Activated B cell treated with CpG ODN at 0.5 μM for 24 hours (primary cell): Measurements from ENCODE around the gene GBP6. TPM values are rescaled to one million over a fixed set of nuclear protein-coding genes. Genes with fewer than 3 reads are reported as not detected.
"Not testable (repeated sequence)": the region's sequence is repeated elsewhere in the genome, so short reads cannot be mapped to it uniquely, and the experiment has no call there.

Experiments
- ATAC-seq: fragments of 200-7000 bp; cut with Tn5 transposase; one replicate; pipeline ENCODE4 v1.10.0; 2021; ENCODE audit warnings: low read depth, mild to moderate bottlenecking, moderate library complexity
- CTCF ChIA-PET: fragments of 350-600 bp; sonication (Branson Sonifier 250); formaldehyde crosslinking; loops from one replicate; lab custom pipeline; 2021; ENCODE audit warnings: antibody characterized with exemption; lab: Charles Lee
- POLR2A ChIA-PET: fragments of 350-600 bp; sonication (Branson Sonifier 250); formaldehyde crosslinking; loops from one replicate; lab custom pipeline; 2021; ENCODE audit warnings: antibody characterized with exemption; lab: Charles Lee
- DNase-seq: peaks from one replicate; pipeline ENCODE4 v3.0.0; 2022
- H3K27ac Mint-ChIP-seq: one replicate; pipeline ENCODE4 v1.8.0; 2020; ENCODE audit warnings: mixed read lengths
- H3K27me3 Mint-ChIP-seq: one replicate; pipeline ENCODE4 v1.8.0; 2021; ENCODE audit warnings: mixed read lengths
- H3K36me3 Mint-ChIP-seq: one replicate; pipeline ENCODE4 v1.8.0; 2021; ENCODE audit warnings: low read depth, mixed read lengths
- H3K4me1 Mint-ChIP-seq: one replicate; pipeline ENCODE4 v1.8.0; 2021; ENCODE audit warnings: mixed read lengths
- H3K4me3 Mint-ChIP-seq: one replicate; pipeline ENCODE4 v1.8.0; 2020; ENCODE audit warnings: mild to moderate bottlenecking, mixed read lengths
- H3K9me3 Mint-ChIP-seq: one replicate; pipeline ENCODE4 v1.8.0; 2020; ENCODE audit warnings: mixed read lengths
- intact Hi-C: fragments of 100-400 bp; cut with micrococcal nuclease; formaldehyde crosslinking; loops from one replicate; pipeline ENCODE4 v1.15.1; 2024
- total RNA-seq: library from RNA; stranded (reverse); gene quantifications from 2 replicates; pipeline ENCODE4 v1.2.3, GENCODE V29; 2022
- TF ChIP-seq, protein P1 (sequence below): fragments of 200-600 bp; IDR thresholded peaks from one replicate; pipeline ENCODE4 v1.8.0; 2022; ENCODE audit warnings: antibody characterized with exemption, mild to moderate bottlenecking

GBP6 gene
- total RNA-seq, 1 donor from 2014 or later, result not detected

DNA sequence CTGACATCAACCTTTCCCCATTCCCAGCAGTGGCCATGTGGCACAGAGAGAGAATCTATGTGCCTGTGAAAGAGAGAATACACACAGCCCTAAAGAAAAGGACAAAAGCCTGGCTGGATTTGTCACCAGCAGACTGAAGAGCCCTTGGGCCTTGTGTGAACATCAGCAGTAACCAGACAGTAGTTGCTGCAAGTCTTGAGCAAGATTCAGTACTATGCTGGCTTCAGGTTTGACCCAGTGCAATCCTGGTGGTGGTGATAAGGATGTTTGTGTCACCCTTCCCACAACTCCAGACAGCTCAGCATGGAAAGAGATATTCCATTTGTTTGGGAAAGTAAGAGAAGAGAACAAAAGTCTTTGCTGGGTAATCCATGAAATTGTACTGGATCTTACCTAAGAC lies 28.4 kb upstream of the GBP6 start:
- Mint-ChIP-seq H3K4me1 (no peaks in the 10 kb centered on the region), H3K27me3 (no peaks in the 10 kb centered on the region), H3K27ac (no peak overlapping the region), H3K9me3 (peaks cover 4% of the 10 kb centered on the region), H3K36me3 (no peaks in the 10 kb centered on the region), H3K4me3 (no peak overlapping the region)
- DNase-seq, result no peak
- no peak for ATAC-seq
- CTCF ChIA-PET, result no interaction called here
- TF ChIP-seq, protein P1, sequence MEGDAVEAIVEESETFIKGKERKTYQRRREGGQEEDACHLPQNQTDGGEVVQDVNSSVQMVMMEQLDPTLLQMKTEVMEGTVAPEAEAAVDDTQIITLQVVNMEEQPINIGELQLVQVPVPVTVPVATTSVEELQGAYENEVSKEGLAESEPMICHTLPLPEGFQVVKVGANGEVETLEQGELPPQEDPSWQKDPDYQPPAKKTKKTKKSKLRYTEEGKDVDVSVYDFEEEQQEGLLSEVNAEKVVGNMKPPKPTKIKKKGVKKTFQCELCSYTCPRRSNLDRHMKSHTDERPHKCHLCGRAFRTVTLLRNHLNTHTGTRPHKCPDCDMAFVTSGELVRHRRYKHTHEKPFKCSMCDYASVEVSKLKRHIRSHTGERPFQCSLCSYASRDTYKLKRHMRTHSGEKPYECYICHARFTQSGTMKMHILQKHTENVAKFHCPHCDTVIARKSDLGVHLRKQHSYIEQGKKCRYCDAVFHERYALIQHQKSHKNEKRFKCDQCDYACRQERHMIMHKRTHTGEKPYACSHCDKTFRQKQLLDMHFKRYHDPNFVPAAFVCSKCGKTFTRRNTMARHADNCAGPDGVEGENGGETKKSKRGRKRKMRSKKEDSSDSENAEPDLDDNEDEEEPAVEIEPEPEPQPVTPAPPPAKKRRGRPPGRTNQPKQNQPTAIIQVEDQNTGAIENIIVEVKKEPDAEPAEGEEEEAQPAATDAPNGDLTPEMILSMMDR, result no peak
- intact Hi-C loops, result no loop called here
- POLR2A ChIA-PET, result no interaction called here

DNA sequence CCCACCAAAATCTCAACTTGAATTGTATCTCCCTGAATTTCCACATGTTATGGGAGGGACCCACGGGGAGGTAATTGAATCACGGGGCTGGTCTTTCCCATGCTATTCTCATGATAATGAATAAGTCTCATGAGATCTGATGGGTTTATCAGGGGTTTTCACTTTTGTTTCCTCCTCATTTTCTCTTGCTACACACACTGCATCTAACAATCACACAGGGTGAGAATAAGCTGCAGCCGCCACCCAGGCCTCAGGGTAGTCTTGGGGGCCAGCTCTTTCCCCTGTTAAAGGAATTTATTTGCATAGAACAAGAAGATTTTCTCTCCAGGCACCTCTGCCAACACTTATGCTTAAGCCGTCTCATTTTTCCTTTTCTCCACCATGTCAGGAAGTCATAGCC lies 26.0 kb upstream of the GBP6 start:
- TF ChIP-seq, protein P1, result no peak
- no peak for DNase-seq
- Mint-ChIP-seq H3K27me3 (no peaks in the 10 kb centered on the region), H3K4me1 (no peaks in the 10 kb centered on the region), H3K36me3 (no peaks in the 10 kb centered on the region), H3K4me3 (no peak overlapping the region), H3K9me3 (peaks cover 2% of the 10 kb centered on the region), H3K27ac (no peak overlapping the region)
- intact Hi-C loops, result no loop called here
- ChIA-PET CTCF (interaction anchor here (1.7 kb wide), 1 partner anchor 20 kb away, joined by 3 read pairs; no protein-coding TSS in a partner anchor), POLR2A (no interaction called here)
- ATAC-seq, result no peak

DNA sequence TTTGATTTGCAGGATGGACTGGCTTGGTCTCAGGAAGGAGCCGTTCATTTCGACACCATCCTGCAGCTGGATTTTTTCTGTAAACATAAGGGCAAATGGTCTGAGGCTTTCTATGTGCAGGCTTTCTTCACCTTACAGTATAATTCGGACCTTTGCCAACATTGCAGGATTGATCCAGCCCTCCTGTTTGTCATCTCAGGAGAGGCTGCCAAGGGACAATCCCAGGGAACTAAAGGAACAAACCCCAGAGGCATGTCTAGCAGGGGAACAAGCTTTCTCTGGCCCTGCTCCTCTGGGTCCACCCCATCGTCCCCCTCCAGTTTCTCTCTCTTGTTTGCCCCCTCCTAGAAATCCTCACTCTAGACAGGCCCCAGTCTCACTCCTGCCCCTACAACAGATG lies 24.8 kb upstream of the GBP6 start:
- Mint-ChIP-seq H3K9me3 (peaks cover 2% of the 10 kb centered on the region), H3K4me3 (no peak overlapping the region), H3K27me3 (no peaks in the 10 kb centered on the region), H3K36me3 (no peaks in the 10 kb centered on the region), H3K4me1 (no peaks in the 10 kb centered on the region), H3K27ac (no peak overlapping the region)
- no peak for ATAC-seq
- DNase-seq, result no peak
- ChIA-PET CTCF (interaction anchor here (1.7 kb wide), 1 partner anchor 19 kb away, joined by 3 read pairs; no protein-coding TSS in a partner anchor), POLR2A (no interaction called here)
- intact Hi-C loops, result no loop called here
- TF ChIP-seq, protein P1, result no peak

DNA sequence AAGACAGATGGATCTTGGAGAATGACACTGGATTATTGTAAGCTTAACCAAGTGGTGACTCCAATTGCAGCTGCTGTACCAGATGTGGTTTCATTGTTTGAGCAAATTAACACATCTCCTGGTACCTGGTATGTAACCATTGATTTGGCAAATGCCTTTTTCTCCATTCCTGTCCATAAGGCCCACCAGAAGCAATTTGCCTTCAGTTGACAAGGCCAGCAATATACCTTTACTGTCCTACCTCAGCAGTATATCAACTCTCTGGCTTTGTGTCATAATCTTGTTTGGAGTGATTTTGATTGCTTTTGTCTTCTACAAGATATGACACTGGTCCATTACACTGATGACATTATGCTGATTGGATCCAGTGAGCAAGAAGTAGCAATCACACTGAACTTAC lies 18.4 kb upstream of the GBP6 start:
- POLR2A ChIA-PET, intact Hi-C loops, H3K36me3 Mint-ChIP-seq, H3K27me3 Mint-ChIP-seq, ATAC-seq, H3K27ac Mint-ChIP-seq, CTCF ChIA-PET, H3K9me3 Mint-ChIP-seq, H3K4me1 Mint-ChIP-seq, DNase-seq, H3K4me3 Mint-ChIP-seq: not testable (repeated sequence)

DNA sequence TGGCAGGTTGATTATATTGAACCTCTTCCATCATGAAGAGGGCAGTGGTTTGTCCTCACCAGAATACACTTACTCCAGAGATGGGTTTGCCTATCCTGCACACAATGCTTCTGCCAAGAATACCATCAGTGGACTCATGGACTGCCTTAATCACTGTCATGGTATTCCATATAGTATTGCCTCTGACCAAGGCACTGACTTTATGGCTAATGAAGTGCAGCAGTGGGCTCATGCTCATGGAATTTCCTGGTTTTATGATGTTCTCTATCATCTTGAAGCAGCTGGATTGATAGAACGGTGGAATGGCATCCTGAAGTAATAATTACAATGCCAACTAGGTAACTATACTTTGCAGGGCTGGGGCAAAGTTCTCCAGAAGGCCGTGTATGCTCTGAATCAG lies 16.6 kb upstream of the GBP6 start:
- peaks cover 2% of the 10 kb centered on the region for H3K9me3 Mint-ChIP-seq
- DNase-seq (no peak), ATAC-seq (no peak)
- no peak overlapping the region for H3K4me3 Mint-ChIP-seq
- TF ChIP-seq, protein P1, result no peak
- intact Hi-C loops, result no loop called here
- ChIA-PET POLR2A (no interaction called here), CTCF (no interaction called here)
- H3K27me3 Mint-ChIP-seq, result no peaks in the 10 kb centered on the region
- H3K27ac Mint-ChIP-seq, result no peak overlapping the region
- H3K36me3 Mint-ChIP-seq, result no peaks in the 10 kb centered on the region
- H3K4me1 Mint-ChIP-seq, result no peaks in the 10 kb centered on the region

DNA sequence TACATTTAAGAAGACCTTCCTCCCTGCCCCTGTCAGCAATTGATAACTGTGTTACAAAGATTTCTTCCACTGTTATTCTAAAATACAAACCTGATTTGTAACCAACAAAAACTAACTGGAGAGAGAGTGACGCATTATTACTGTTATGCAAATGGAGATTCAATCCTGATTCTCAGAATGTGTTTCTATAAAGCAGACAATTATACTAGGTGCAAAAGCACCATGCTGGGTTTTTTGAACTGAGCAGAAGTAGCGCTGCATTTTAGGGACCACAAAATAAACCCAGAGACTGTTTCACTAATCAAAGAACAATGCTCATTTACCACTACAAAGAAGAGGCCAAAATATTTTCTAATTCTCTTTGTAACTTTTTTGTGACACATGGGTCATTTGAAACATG lies 13.6 kb upstream of the GBP6 start:
- no peak overlapping the region for H3K27ac Mint-ChIP-seq
- CTCF ChIA-PET, result no interaction called here
- H3K4me3 Mint-ChIP-seq, result no peak overlapping the region
- ATAC-seq, result no peak
- DNase-seq, result no peak
- peaks cover 2% of the 10 kb centered on the region for H3K4me1 Mint-ChIP-seq
- intact Hi-C loops, result no loop called here
- H3K9me3 Mint-ChIP-seq, result no peaks in the 10 kb centered on the region
- no peaks in the 10 kb centered on the region for H3K27me3 Mint-ChIP-seq
- H3K36me3 Mint-ChIP-seq, result no peaks in the 10 kb centered on the region
- TF ChIP-seq, protein P1, result no peak
- POLR2A ChIA-PET, result no interaction called here
